ENCODE measurements around the gene MAST2. TPM values are rescaled to one million over a fixed set of nuclear protein-coding genes. Genes with fewer than 3 reads are reported as not detected.

The MAST2 gene
- total and polyA plus RNA-seq, 9 of the 15 experiments (the other 6 are each of a cell fraction or from before 2014, with no cell fraction given), result 0.73 to 32.0 (median 17.8) TPM

GRCh38 chr1:46012236-46012635 is 208.8 kb downstream of the MAST2 start (continued):
- peak; percentile 16 for TF ChIP-seq MEIS2 (IDR thresholded peaks at IDR 0.05; ENCODE audit: partially characterized antibody)

GRCh38 chr1:46013581-46013980 is 210.2 kb downstream of the MAST2 start:
- ChIA-PET CTCF (ENCODE audit: low intra/inter-chr PET ratio) (interaction anchor here (0.6 kb wide), 1 partner anchor 28 kb away, joined by 4 read pairs; no protein-coding TSS in a partner anchor), POLR2A (interaction anchor here (0.9 to 1.9 kb wide), 2 partner anchors 9 to 13 kb away, joined by 4 to 6 read pairs; no protein-coding TSS in a partner anchor)
- intact Hi-C loops (cut with micrococcal nuclease), result no loop called here
- WGBS (ENCODE audit: insufficient coverage, low coverage, missing lambda C conversion rate), result 89% methylated on average over 3 of the region's 3 CpGs
- Histone ChIP-seq H3K36me3 (ENCODE audit: control insufficient read depth, insufficient read depth, low read length) (peaks cover 39% of the 10 kb centered on the region; the same call in 2 of the 3 replicates), H3K4me3 (no peak overlapping the region), H3K9me1 (ENCODE audit: control insufficient read depth, insufficient read depth, low read length) (no peaks in the 10 kb centered on the region), H3K4me2 (ENCODE audit: insufficient read depth, low read length) (no peak overlapping the region), H3K9ac (ENCODE audit: insufficient read depth in 1 of 2, low read depth in 2 of 2, low read length in 2 of 2) (no peak overlapping the region), H2AFZ (ENCODE audit: low read depth, low read length) (no peak overlapping the region), H3K27me3 (ENCODE audit: control insufficient read depth in 2 of 2, insufficient read depth in 2 of 2, low read length in 2 of 2) (no peaks in the 10 kb centered on the region), H3K79me2 (ENCODE audit: control insufficient read depth, insufficient read depth, low read length) (no peaks in the 10 kb centered on the region), H4K20me1 (replicated peaks; ENCODE audit: control insufficient read depth, insufficient read depth, low read length) (no peaks in the 10 kb centered on the region), H3K27ac (ENCODE audit: extremely low read depth, low read depth, low read length) (no peak overlapping the region), H3K4me1 (replicated peaks in 1 of 2; ENCODE audit: control insufficient read depth in 2 of 2, insufficient read depth in 2 of 2, low read length in 2 of 2) (no peaks in the 10 kb centered on the region), H3K9me3 (replicated peaks; ENCODE audit: control insufficient read depth, insufficient read depth, low read depth, low read length) (no peaks in the 10 kb centered on the region)
- FAIRE-seq (no peak), DNase-seq (ENCODE audit: extremely low read depth in 1 of 4, low spot score in 3 of 4) (no peak), ATAC-seq (no peak)
- in situ Hi-C loops (cut with MboI), result no loop called here
- BruUV-seq (replicated peaks), result no TSS peak
- TF ChIP-seq ZSCAN29 (IDR thresholded peaks at IDR 0.05) (no peak), DMBX1 (CRISPR knock-in tag; IDR thresholded peaks at IDR 0.05; ENCODE audit: borderline replicate concordance) (no peak), PBX2 (CRISPR knock-in tag; IDR thresholded peaks at IDR 0.05; ENCODE audit: low read depth) (no peak), PBX2 (tag; conservative IDR thresholded peaks at IDR 0.05; ENCODE audit: low read depth) (no peak), HLTF (IDR thresholded peaks at IDR 0.05) (no peak), ZNF316 (IDR thresholded peaks at IDR 0.05) (no peak)
- TF ChIP-seq, protein P1, sequence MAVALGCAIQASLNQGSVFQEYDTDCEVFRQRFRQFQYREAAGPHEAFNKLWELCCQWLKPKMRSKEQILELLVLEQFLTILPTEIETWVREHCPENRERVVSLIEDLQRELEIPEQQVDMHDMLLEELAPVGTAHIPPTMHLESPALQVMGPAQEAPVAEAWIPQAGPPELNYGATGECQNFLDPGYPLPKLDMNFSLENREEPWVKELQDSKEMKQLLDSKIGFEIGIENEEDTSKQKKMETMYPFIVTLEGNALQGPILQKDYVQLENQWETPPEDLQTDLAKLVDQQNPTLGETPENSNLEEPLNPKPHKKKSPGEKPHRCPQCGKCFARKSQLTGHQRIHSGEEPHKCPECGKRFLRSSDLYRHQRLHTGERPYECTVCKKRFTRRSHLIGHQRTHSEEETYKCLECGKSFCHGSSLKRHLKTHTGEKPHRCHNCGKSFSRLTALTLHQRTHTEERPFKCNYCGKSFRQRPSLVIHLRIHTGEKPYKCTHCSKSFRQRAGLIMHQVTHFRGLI (CRISPR knock-in tag; IDR thresholded peaks at IDR 0.05), result no peak
